Body of pancreas (tissue), 4 donors: ENCODE data around the gene EIF2AK3.

Experiments
- CTCF ChIP-seq, 7 experiments: fragments of 450-650 bp in 4 of 7; fragments of 200-600 bp in 3 of 7; sonication (generic) in 3 of 7; IDR thresholded peaks; one replicate each; pipeline ENCODE4 v1.5.1; 2016 to 2019; ENCODE audit warnings: antibody characterized with exemption in 7 of 7
- POLR2A ChIP-seq, 3 donors: fragments of 450-650 bp; IDR thresholded peaks; one replicate each; pipeline ENCODE4 v1.6.1; 2016; ENCODE audit warnings: antibody characterized with exemption in 3 of 3, mild to moderate bottlenecking in 2 of 3

DNA sequence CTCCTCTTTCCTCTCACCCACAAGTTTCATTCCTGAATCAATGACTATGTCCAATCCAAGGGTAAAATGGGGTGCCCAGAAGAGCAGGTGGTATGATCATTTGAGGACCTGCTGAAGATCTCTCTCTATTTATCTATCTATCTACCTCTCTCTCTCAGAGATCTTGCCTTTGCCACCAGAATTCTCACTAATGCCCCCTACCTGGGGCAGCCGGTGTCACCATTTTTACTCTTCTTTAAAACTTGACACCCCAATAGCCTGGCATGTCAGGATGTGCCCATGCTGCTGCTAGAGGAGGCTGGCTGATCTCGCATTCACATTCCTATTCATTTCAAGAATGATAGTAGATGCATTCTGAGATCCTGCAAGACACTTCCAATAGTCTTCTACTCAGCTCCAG lies 40.0 kb upstream of the EIF2AK3 start:
- no peak for TF ChIP-seq CTCF (IDR thresholded peaks at IDR 0.05)
- TF ChIP-seq POLR2A (IDR thresholded peaks at IDR 0.05), result no peak
